ENCODE data around the gene TBC1D1.

TBC1D1 gene

GRCh38 chr4:38040619-38041018 lies 149.7 kb downstream of the TBC1D1 start:
- peaks cover 37% of the 10 kb centered on the region for H3K36me3 ChIP-seq (ENCODE audit: insufficient read depth, insufficient read length, low read length)
- H3K4me3 ChIP-seq (ENCODE audit: insufficient read length, low read depth): no peak overlapping the region
- TF ChIP-seq SUZ12 (IDR thresholded peaks at IDR 0.05; ENCODE audit: extremely low read depth, insufficient read depth, insufficient read length) (no peak), YY1 (IDR thresholded peaks at IDR 0.05; ENCODE audit: insufficient read depth, insufficient read length) (no peak), ZNF274 (IDR thresholded peaks at IDR 0.05; ENCODE audit: low read depth, low read length) (no peak)
- H3K27me3 ChIP-seq (ENCODE audit: insufficient read depth, insufficient read length): no peaks in the 10 kb centered on the region
- no peaks in the 10 kb centered on the region for H3K9me3 ChIP-seq (ENCODE audit: insufficient read depth, low read length)
- no peak overlapping the region for H3K9ac ChIP-seq (ENCODE audit: insufficient read length, low read depth)
- no peaks in the 10 kb centered on the region for H3K4me1 ChIP-seq (ENCODE audit: insufficient read depth, insufficient read length)
- no peak for DNase-seq (ENCODE audit: low read depth, low spot score)

DNA sequence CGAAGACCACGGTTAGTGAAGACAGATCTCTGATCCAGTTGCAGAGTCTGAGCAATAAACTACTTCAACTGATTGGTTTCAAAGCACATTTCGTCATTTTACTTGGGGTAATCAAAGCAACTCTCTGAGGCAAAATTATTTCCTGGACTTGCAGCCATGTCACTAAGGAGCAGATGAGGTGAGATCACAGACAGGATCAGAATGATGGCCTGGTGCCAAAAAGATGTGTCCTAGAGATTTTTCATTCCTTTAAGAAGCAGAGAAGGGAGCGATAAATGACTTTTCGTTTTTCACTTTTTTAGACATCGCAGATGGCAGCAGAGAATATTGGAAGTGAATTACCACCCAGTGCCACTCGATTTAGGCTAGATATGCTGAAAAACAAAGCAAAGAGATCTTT lies 153.2 kb downstream of the TBC1D1 start:
- H3K27me3 ChIP-seq (ENCODE audit: insufficient read depth, insufficient read length): no peaks in the 10 kb centered on the region
- no peak overlapping the region for H3K4me3 ChIP-seq (ENCODE audit: insufficient read length, low read depth)
- TF ChIP-seq ZNF274 (IDR thresholded peaks at IDR 0.05; ENCODE audit: low read depth, low read length) (no peak), YY1 (IDR thresholded peaks at IDR 0.05; ENCODE audit: insufficient read depth, insufficient read length) (no peak), SUZ12 (IDR thresholded peaks at IDR 0.05; ENCODE audit: extremely low read depth, insufficient read depth, insufficient read length) (no peak)
- H3K4me1 ChIP-seq (ENCODE audit: insufficient read depth, insufficient read length): no peaks in the 10 kb centered on the region
- H3K36me3 ChIP-seq (ENCODE audit: insufficient read depth, insufficient read length, low read length): peaks cover 36% of the 10 kb centered on the region
- no peak for DNase-seq (ENCODE audit: low read depth, low spot score)
- H3K9ac ChIP-seq (ENCODE audit: insufficient read length, low read depth): no peak overlapping the region
- no peaks in the 10 kb centered on the region for H3K9me3 ChIP-seq (ENCODE audit: insufficient read depth, low read length)

GRCh38 chr4:38045289-38045988 lies 154.6 kb downstream of the TBC1D1 start:
- Histone ChIP-seq H3K36me3 (ENCODE audit: insufficient read depth, insufficient read length, low read length) (peaks cover 49% of the 10 kb centered on the region), H3K4me1 (ENCODE audit: insufficient read depth, insufficient read length) (no peaks in the 10 kb centered on the region)
- no peak for DNase-seq (ENCODE audit: low read depth, low spot score)

GRCh38 chr4:38046727-38047489 lies 156.0 kb downstream of the TBC1D1 start:
- TF ChIP-seq SUZ12 (IDR thresholded peaks at IDR 0.05; ENCODE audit: extremely low read depth, insufficient read depth, insufficient read length) (no peak), ZNF274 (IDR thresholded peaks at IDR 0.05; ENCODE audit: low read depth, low read length) (no peak), YY1 (IDR thresholded peaks at IDR 0.05; ENCODE audit: insufficient read depth, insufficient read length) (no peak)
- DNase-seq (ENCODE audit: low read depth, low spot score): peak; percentile 33
- no peak overlapping the region for H3K4me3 ChIP-seq (ENCODE audit: insufficient read length, low read depth)
- peaks cover 57% of the 10 kb centered on the region for H3K36me3 ChIP-seq (ENCODE audit: insufficient read depth, insufficient read length, low read length)
- no peaks in the 10 kb centered on the region for H3K27me3 ChIP-seq (ENCODE audit: insufficient read depth, insufficient read length)
- H3K9ac ChIP-seq (ENCODE audit: insufficient read length, low read depth): no peak overlapping the region
- H3K4me1 ChIP-seq (ENCODE audit: insufficient read depth, insufficient read length): no peaks in the 10 kb centered on the region
- H3K9me3 ChIP-seq (ENCODE audit: insufficient read depth, low read length): no peaks in the 10 kb centered on the region

More at GRCh38 chr4:38045289-38045988, 154.6 kb downstream of the TBC1D1 start:
- H3K4me3 ChIP-seq (ENCODE audit: insufficient read length, low read depth): no peak overlapping the region
- H3K9me3 ChIP-seq (ENCODE audit: insufficient read depth, low read length): no peaks in the 10 kb centered on the region
- no peaks in the 10 kb centered on the region for H3K27me3 ChIP-seq (ENCODE audit: insufficient read depth, insufficient read length)
- TF ChIP-seq SUZ12 (IDR thresholded peaks at IDR 0.05; ENCODE audit: extremely low read depth, insufficient read depth, insufficient read length): no peak
- no peak for TF ChIP-seq YY1 (IDR thresholded peaks at IDR 0.05; ENCODE audit: insufficient read depth, insufficient read length)
- no peak for TF ChIP-seq ZNF274 (IDR thresholded peaks at IDR 0.05; ENCODE audit: low read depth, low read length)
- no peak overlapping the region for H3K9ac ChIP-seq (ENCODE audit: insufficient read length, low read depth)

DNA sequence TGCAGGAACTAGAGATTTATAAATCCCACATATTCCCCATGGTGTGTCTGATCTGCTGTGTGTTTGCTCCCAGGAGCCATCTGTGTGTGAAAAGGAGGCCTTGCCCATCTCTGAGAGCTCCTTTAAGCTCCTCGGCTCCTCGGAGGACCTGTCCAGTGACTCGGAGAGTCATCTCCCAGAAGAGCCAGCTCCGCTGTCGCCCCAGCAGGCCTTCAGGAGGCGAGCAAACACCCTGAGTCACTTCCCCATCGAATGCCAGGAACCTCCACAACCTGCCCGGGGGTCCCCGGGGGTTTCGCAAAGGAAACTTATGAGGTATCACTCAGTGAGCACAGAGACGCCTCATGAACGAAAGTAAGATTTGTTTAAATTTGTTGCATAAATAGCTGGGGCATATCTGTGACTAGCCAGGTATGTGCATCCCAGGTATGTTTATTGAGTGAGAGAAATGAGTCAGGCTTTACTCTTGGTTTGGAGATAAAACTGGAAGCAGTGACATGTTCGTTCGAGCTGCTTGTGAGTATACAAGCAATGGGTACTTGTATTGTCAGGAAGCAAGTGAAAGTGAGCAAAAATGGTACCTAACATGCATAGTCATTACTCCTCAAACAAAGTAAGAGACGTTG lies 158.8 kb downstream of the TBC1D1 start:
- H3K27me3 ChIP-seq (ENCODE audit: insufficient read depth, insufficient read length): no peaks in the 10 kb centered on the region
- H3K9ac ChIP-seq (ENCODE audit: insufficient read length, low read depth): no peak overlapping the region
- no peak overlapping the region for H3K4me3 ChIP-seq (ENCODE audit: insufficient read length, low read depth)
- H3K9me3 ChIP-seq (ENCODE audit: insufficient read depth, low read length): no peaks in the 10 kb centered on the region
- DNase-seq (ENCODE audit: low read depth, low spot score): no peak
- TF ChIP-seq SUZ12 (IDR thresholded peaks at IDR 0.05; ENCODE audit: extremely low read depth, insufficient read depth, insufficient read length) (no peak), ZNF274 (IDR thresholded peaks at IDR 0.05; ENCODE audit: low read depth, low read length) (no peak), YY1 (IDR thresholded peaks at IDR 0.05; ENCODE audit: insufficient read depth, insufficient read length) (no peak)
- H3K4me1 ChIP-seq (ENCODE audit: insufficient read depth, insufficient read length): no peaks in the 10 kb centered on the region
- peaks cover 53% of the 10 kb centered on the region for H3K36me3 ChIP-seq (ENCODE audit: insufficient read depth, insufficient read length, low read length)

DNA sequence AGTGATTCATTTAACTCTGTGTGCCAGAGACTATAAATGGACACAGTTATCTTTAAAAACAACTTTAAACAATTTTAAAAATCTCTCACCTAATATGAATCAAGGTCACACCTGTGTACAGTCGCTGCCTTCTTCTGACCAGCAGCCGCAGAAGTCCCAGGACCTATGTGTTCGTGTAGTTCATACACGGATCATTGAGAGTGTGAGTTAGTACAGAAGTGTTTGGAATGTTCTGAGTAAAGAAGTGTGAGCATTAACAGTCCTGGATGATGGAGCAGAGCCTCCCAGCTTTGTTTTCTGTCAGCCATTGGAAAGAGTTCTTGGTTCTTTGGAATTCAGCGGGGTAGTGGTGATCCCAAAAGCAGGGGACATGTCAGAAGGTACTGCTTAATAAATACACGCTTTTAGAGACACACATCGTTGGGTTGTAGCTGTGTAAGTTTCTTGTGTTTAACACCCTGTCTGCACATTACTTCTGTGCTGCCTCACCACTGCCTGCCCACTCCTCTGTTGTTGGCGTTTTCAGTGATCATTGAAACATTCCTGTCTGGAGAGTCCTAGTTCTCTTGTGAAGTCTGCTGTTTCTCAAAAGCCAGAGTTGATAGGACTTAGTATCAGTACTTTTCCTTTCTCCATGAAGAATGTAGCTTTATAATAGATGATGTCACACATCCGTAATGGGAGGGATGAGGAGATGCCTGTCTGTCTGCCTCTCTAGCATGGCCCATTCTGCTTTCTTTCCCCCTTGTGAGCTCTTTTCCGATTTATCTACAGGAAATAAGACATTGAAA lies 159.9 kb downstream of the TBC1D1 start:
- H3K4me3 ChIP-seq (ENCODE audit: insufficient read length, low read depth): no peak overlapping the region
- TF ChIP-seq SUZ12 (IDR thresholded peaks at IDR 0.05; ENCODE audit: extremely low read depth, insufficient read depth, insufficient read length) (no peak), ZNF274 (IDR thresholded peaks at IDR 0.05; ENCODE audit: low read depth, low read length) (no peak), YY1 (IDR thresholded peaks at IDR 0.05; ENCODE audit: insufficient read depth, insufficient read length) (no peak)
- H3K27me3 ChIP-seq (ENCODE audit: insufficient read depth, insufficient read length): no peaks in the 10 kb centered on the region
- no peak overlapping the region for H3K9ac ChIP-seq (ENCODE audit: insufficient read length, low read depth)
- no peaks in the 10 kb centered on the region for H3K9me3 ChIP-seq (ENCODE audit: insufficient read depth, low read length)
- peaks cover 2% of the 10 kb centered on the region for H3K4me1 ChIP-seq (ENCODE audit: insufficient read depth, insufficient read length)
- DNase-seq (ENCODE audit: low read depth, low spot score): no peak
- H3K36me3 ChIP-seq (ENCODE audit: insufficient read depth, insufficient read length, low read length): peaks cover 53% of the 10 kb centered on the region
